AG04450 (cell line): ENCODE measurements around the gene MTUS2. TPM values are rescaled to one million over a fixed set of nuclear protein-coding genes. Genes with fewer than 3 reads are reported as not detected.

Experiments used
- CTCF ChIA-PET: fragments of 300-600, 350-600 bp; formaldehyde crosslinking; extraction: SDS; loops from one replicate; lab custom pipeline; 2022; ENCODE audit warnings: antibody characterized with exemption, inconsistent platforms; lab: Charles Lee
- POLR2A ChIA-PET: fragments of 350-600 bp; formaldehyde crosslinking; extraction: SDS; loops from one replicate; lab custom pipeline; 2021; ENCODE audit warnings: antibody characterized with exemption, inconsistent platforms; lab: Yijun Ruan, JAX
- DNase-seq: peaks from one replicate; pipeline ENCODE4 v3.0.0-alpha.2; 2011; ENCODE audit warnings: low read depth, low spot score
- H3K27ac ChIP-seq: one replicate; pipeline ENCODE4 v1.5.1; 2012; ENCODE audit warnings: low read depth, low read length, control low read depth
- H3K27me3 ChIP-seq: one replicate; pipeline ENCODE4 v1.6.0; 2012; ENCODE audit warnings: low read length; ENCODE audit not compliant: control insufficient read depth, insufficient read depth
- H3K4me3 ChIP-seq: 2 replicates; pipeline ENCODE4 v1.5.1; 2011; ENCODE audit warnings: mild to moderate bottlenecking, low read depth, low read length, control low read depth
- H3K9me3 ChIP-seq: 2 replicates; pipeline ENCODE4 v1.5.1; 2012; ENCODE audit warnings: low read length; ENCODE audit not compliant: control insufficient read depth, insufficient read depth
- CTCF ChIP-seq: IDR thresholded peaks from 2 replicates; pipeline ENCODE4 v1.5.1; 2011; ENCODE audit warnings: low read depth, low read length, control low read depth, inconsistent platforms
- polyA plus RNA-seq: library from polyadenylated mRNA; depleted of rRNA; stranded (reverse); fragments of >200 nt; gene quantifications from 2 replicates; pipeline ENCODE4 v1.2.3, GENCODE V29; 2011

The MTUS2 gene
- polyA plus RNA-seq, 1 experiment = 0.02 TPM

DNA sequence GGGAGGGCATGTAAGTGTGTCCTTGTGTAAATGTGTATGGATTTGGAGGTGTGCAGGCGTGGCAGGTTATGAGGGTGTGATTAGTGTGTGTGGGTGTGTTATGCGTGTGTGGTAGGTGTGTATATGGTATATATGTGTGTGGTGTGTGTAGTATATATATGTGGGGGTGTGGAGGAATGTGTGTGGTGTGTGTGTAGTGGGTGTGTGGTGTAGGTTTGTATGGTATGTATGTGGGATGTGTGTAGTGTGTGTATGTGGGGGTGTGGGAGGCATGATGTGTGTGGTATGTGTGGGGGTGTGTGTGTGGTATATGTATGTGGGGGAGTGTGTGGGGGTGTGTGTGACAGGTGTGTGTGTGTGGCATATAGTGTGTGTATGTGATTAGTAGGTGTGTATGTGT is 671.1 kb downstream of the MTUS2 start:
- Histone ChIP-seq H3K9me3 (no peaks in the 10 kb centered on the region), H3K27me3 (peaks cover 30% of the 10 kb centered on the region), H3K27ac (no peak overlapping the region), H3K4me3 (no peak overlapping the region)
- ChIA-PET POLR2A (no interaction called here), CTCF (interaction anchor here (1.6 kb wide), 1 partner anchor 17 kb away, joined by 6 read pairs; no protein-coding TSS in a partner anchor)
- DNase-seq = no peak
- no peak for TF ChIP-seq CTCF

DNA sequence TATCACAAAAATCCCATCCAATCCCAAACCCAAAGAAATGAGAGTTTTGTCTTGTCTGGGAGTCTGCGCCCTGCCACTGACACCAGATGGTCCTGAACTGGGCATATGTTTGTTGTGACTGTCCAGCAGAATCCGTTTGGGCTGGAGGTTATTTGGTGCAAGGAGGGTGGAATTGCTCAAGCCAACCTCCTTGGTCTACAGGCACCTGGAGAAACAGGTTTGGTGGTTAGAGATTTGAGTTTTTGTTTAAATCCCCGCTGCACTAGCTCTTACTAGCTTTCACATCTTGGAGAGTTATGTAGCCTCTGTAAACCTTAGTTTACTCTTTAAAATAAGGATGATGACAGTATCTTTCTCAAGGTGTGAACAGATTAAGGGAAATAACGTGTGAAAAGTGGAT is 673.7 kb downstream of the MTUS2 start:
- Histone ChIP-seq H3K9me3 (no peaks in the 10 kb centered on the region; the same call in 1 of the 2 replicates), H3K27ac (no peak overlapping the region), H3K4me3 (no peak overlapping the region), H3K27me3 (peaks cover 31% of the 10 kb centered on the region)
- CTCF ChIA-PET = no interaction called here
- POLR2A ChIA-PET = no interaction called here
- TF ChIP-seq CTCF = no peak
- no peak for DNase-seq

DNA sequence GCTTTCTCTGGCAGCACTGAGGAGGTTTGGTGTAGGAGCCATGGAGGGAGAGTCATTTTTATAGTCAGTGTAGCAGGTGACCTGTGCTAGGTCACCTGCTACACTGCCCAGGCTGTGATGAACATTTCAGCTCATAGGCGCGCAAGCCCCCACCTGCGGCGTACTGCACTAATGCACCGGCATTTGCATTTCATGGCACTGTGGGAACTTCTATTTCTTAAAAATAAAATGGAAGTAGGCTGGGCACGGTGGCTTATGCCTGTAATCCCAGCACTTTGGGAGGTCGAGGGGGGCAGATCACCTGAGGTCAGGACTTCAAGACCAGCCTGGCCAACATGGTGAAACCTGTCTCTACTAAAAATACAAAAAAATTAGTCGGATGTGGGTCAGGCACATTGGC is 674.4 kb downstream of the MTUS2 start:
- H3K9me3 ChIP-seq = no peaks in the 10 kb centered on the region; the same call in 1 of the 2 replicates
- no peak for TF ChIP-seq CTCF
- H3K4me3 ChIP-seq = no peak overlapping the region
- POLR2A ChIA-PET = no interaction called here
- CTCF ChIA-PET = no interaction called here
- peaks cover 36% of the 10 kb centered on the region for H3K27me3 ChIP-seq
- DNase-seq = no peak
- H3K27ac ChIP-seq = no peak overlapping the region

DNA sequence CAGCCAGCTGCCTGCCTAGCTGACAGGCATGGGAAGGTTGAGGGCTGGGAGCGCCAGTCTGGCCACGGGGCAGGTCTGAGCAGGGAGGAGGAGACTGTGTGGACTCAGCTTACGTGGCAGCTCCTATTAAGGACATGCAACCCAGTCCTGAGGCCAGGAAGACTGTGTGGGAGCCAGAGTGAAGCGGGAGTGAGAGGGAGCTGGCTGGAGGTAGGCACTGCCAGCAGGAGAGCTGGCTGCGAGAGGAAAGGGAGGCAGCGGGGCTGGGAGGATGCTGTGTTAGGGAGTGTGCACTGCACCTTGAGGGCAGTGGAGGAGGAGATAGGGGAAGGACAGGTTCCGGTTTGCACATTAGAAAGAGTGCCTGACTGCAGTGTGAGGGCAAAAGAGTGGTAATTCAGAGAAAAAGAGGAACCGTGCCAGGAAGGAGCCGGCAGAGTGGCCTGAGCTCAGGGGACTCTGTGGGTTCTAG is 676.1 kb downstream of the MTUS2 start:
- Histone ChIP-seq H3K27ac (no peak overlapping the region), H3K27me3 (peaks cover 39% of the 10 kb centered on the region), H3K4me3 (no peak overlapping the region), H3K9me3 (no peaks in the 10 kb centered on the region; the same call in 1 of the 2 replicates)
- CTCF ChIA-PET = interaction anchor here (0.6 to 3.1 kb wide), 6 partner anchors 12 to 1440 kb away, joined by 3 to 20 read pairs (median 4); no protein-coding TSS in a partner anchor
- DNase-seq = no peak
- POLR2A ChIA-PET = interaction anchor here (1.5 kb wide), 1 partner anchor 21 kb away, joined by 5 read pairs; no protein-coding TSS in a partner anchor
- no peak for TF ChIP-seq CTCF

GRCh38 chr13:29497137-29497654 is 677.1 kb downstream of the MTUS2 start:
- CTCF ChIA-PET = interaction anchor here (1.1 to 3.1 kb wide), 5 partner anchors 11 to 25 kb away, joined by 4 to 20 read pairs (median 5); no protein-coding TSS in a partner anchor
- POLR2A ChIA-PET = interaction anchor here (0.6 to 1.5 kb wide), 3 partner anchors 11 to 573 kb away, joined by 3 to 5 read pairs (median 3); no protein-coding TSS in a partner anchor
- H3K27me3 ChIP-seq = peaks cover 41% of the 10 kb centered on the region
- TF ChIP-seq CTCF = no peak
- peak; percentile 60 for DNase-seq
- peak overlapping the region; percentile 39 for H3K27ac ChIP-seq
- H3K9me3 ChIP-seq = no peaks in the 10 kb centered on the region; the same call in 1 of the 2 replicates
- no peak overlapping the region for H3K4me3 ChIP-seq
